ENCODE data around the gene NCLN.
A peak's percentile ranks its signal among the peaks of the same experiment; 100 is the strongest.

The NCLN gene, protein sequence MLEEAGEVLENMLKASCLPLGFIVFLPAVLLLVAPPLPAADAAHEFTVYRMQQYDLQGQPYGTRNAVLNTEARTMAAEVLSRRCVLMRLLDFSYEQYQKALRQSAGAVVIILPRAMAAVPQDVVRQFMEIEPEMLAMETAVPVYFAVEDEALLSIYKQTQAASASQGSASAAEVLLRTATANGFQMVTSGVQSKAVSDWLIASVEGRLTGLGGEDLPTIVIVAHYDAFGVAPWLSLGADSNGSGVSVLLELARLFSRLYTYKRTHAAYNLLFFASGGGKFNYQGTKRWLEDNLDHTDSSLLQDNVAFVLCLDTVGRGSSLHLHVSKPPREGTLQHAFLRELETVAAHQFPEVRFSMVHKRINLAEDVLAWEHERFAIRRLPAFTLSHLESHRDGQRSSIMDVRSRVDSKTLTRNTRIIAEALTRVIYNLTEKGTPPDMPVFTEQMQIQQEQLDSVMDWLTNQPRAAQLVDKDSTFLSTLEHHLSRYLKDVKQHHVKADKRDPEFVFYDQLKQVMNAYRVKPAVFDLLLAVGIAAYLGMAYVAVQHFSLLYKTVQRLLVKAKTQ

DNA sequence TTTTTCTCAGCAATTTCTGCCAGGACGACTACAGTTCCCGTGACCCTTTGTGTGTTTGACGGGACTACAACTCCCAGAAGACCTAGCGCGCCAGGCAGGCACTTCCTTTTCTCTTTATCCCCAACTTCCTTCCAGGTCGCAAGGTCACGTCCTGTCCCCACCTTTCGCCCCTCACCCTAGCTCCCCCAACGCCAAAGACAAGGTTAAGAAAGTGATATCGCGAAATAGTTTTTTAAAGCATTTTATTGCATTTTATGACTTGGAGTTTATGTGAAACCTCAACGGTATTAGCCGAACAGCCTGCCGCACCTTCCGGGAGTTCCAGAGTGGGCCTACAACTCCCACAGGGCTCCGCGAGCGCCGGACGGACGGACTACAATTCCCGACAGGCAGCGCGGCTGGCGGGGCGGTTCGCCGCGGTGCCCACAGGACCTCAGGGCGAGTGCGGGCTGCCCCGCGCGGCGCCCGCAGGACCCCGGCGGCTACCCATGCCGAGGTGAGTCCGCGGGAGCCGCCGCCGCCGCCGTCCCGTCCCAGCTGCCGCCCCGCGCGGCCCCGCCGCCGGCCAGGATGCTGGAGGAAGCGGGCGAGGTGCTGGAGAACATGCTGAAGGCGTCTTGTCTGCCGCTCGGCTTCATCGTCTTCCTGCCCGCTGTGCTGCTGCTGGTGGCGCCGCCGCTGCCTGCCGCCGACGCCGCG is at the start of gene NCLN:
NCLN (plus strand) TSS at position 470 of the 699 bp plus-strand sequence; CDS start at position 571, 101 bp downstream.
- Mint-ChIP-seq H3K4me3 (peak within 1 kb of the TSS; percentile 93), H3K9me3 (no peaks in the 10 kb centered on the region), H3K27me3 (ENCODE audit: low read depth) (no peaks in the 10 kb centered on the region), H3K27ac (peak within 1 kb of the TSS; percentile 90), H3K4me1 (ENCODE audit: low read depth) (peaks cover 36% of the 10 kb centered on the region), H3K36me3 (ENCODE audit: low read depth) (peaks cover 31% of the 10 kb centered on the region)

DNA sequence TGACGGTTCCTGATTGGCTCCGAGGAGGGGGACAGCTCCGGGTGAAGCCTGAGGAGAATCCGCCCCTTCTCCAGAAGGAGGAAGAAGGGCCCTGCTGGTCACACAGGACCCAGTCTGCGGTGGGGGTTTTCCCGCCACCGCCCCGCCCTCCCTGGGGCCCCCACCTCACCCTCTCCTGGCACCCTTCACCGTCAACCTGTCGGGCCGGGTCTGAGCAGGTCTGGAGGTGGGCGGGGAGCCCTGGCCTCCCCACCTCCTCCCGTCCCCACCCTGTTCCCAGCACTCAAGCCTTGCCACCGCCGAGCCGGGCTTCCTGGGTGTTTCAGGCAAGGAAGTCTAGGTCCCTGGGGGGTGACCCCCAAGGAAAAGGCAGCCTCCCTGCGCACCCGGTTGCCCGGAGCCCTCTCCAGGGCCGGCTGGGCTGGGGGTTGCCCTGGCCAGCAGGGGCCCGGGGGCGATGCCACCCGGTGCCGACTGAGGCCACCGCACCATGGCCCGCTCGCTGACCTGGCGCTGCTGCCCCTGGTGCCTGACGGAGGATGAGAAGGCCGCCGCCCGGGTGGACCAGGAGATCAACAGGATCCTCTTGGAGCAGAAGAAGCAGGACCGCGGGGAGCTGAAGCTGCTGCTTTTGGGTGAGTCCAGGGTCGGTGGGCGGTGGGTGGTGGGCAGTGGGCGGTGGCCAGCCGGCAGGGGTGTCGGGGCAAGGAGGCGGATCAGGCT is 49.6 kb upstream of the NCLN start, which contains the start of gene GNA15:
GNA15 (plus strand) TSS at position 73 of the 723 bp plus-strand sequence; CDS start at position 491, 418 bp downstream.
- Mint-ChIP-seq H3K27me3 (ENCODE audit: low read depth) (no peaks in the 10 kb centered on the region), H3K4me3 (peak within 1 kb of the TSS; percentile 94), H3K27ac (peak within 1 kb of the TSS; percentile 84), H3K36me3 (ENCODE audit: low read depth) (peaks cover 23% of the 10 kb centered on the region), H3K9me3 (no peaks in the 10 kb centered on the region), H3K4me1 (ENCODE audit: low read depth) (peaks cover 38% of the 10 kb centered on the region)

DNA sequence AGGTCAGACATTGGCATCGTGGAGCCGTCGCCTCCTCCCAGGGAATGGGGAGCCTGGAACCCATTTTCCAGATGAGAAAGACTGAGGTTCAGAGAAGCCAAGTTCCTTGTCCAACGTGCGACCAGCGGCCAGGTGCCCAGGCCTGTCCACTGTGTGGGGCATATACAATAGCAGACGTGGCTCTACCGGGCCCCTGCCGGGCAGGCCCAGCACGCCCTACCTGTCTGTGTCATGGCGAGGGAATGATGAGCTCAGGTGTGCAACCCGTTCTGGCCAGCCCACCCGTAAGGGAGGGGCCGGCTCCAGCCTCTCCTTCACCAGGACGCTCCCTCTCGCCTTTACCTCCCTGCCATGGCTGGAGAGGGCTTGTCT is 49.1 kb upstream of the NCLN start:
- Mint-ChIP-seq H3K36me3 (ENCODE audit: low read depth) (peaks cover 23% of the 10 kb centered on the region), H3K27me3 (ENCODE audit: low read depth) (no peaks in the 10 kb centered on the region), H3K4me3 (peak overlapping the region; percentile 94), H3K27ac (peak overlapping the region; percentile 84), H3K4me1 (ENCODE audit: low read depth) (peaks cover 38% of the 10 kb centered on the region), H3K9me3 (no peaks in the 10 kb centered on the region)

DNA sequence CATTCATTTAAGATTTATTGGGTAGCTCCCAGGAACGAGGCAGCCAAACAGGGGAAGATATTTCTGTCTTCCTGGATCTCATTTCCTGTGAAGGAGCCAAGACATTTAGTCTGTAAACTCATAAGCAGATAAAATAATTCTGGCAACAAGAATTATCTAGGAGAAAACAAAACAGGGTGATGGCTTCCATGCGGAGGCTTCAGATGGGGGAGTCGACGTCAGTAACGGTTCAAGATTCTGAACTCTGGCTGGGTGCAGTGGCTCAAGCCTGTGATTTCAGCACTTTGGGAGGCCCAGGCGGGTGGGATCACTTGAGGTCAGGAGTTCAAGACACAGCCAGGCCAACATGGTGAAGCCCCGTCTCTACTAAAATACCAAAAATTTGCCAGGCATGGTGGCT is 48.6 kb upstream of the NCLN start:
- Mint-ChIP-seq H3K27ac (peak overlapping the region; percentile 84), H3K36me3 (ENCODE audit: low read depth) (peaks cover 25% of the 10 kb centered on the region), H3K9me3 (no peaks in the 10 kb centered on the region), H3K4me3 (peak overlapping the region; percentile 94), H3K4me1 (ENCODE audit: low read depth) (peaks cover 40% of the 10 kb centered on the region), H3K27me3 (ENCODE audit: low read depth) (no peaks in the 10 kb centered on the region)

DNA sequence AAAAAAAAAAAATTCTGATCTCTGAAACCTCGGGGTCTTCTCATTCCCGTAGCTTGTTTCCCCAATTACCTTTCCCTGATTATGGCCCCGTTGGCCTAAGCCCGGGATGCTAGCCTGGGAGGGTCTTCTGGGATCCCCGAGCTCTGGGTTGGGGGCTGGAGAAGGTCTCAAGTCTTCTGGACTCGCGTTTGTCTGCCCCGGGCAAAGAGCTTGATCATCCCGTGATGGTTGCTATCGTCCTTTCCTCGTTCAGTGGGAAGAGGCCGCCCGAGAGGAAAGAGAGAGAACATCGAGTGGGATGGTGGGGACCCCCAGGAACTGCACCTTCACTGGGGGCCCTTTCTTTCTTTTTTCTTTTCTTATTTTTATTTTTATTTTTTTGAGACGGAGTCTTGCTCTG is 47.5 kb upstream of the NCLN start:
- Mint-ChIP-seq H3K4me1 (ENCODE audit: low read depth) (peaks cover 41% of the 10 kb centered on the region), H3K27ac (no peak overlapping the region), H3K4me3 (peak overlapping the region; percentile 94), H3K27me3 (ENCODE audit: low read depth) (no peaks in the 10 kb centered on the region), H3K9me3 (no peaks in the 10 kb centered on the region), H3K36me3 (ENCODE audit: low read depth) (peaks cover 33% of the 10 kb centered on the region)

DNA sequence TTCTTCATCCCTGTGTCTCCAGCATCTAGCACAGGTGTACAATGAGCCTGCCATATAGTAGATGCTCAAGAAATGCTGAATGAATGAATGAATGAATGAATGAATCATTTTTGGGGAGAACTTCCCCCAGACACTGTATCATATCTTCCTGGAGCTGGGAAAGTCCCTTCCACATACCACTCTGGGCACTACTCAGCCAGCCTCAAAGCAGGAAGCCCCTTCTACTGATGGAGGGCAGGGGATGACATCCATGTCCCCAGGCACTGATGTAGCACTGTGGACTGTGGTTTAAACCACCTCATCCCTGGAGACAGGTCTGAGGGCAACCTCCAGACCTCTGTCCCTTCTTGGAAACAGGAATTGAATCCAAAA is 45.1 kb upstream of the NCLN start:
- H3K4me1 Mint-ChIP-seq (ENCODE audit: low read depth), result peaks cover 32% of the 10 kb centered on the region
- H3K27ac Mint-ChIP-seq, result peak overlapping the region; percentile 76
- H3K9me3 Mint-ChIP-seq, result no peaks in the 10 kb centered on the region
- peaks cover 33% of the 10 kb centered on the region for H3K36me3 Mint-ChIP-seq (ENCODE audit: low read depth)
- H3K4me3 Mint-ChIP-seq, result peak overlapping the region; percentile 79
- no peaks in the 10 kb centered on the region for H3K27me3 Mint-ChIP-seq (ENCODE audit: low read depth)

DNA sequence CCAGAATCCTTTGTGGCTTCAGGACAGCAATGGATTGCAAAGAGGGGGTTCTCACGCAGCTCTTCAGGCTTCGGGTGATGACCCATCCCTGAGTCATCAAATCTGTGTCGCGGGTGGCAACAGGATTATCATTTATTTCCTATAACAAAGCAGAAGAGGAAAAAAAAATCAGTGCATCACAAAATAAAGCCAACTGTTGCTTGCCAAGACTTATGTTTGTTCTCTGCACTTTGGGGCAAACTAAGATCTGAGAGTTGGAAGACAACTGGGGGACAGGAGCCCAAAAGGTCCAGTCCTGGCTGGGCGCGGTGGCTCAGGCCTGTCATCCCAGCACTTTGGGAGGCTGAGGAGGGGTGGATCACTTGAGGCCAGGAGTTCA is 43.4 kb upstream of the NCLN start:
- no peaks in the 10 kb centered on the region for H3K9me3 Mint-ChIP-seq
- peak overlapping the region; percentile 78 for H3K27ac Mint-ChIP-seq
- H3K36me3 Mint-ChIP-seq (ENCODE audit: low read depth), result peaks cover 40% of the 10 kb centered on the region
- peaks cover 35% of the 10 kb centered on the region for H3K4me1 Mint-ChIP-seq (ENCODE audit: low read depth)
- peak overlapping the region; percentile 42 for H3K4me3 Mint-ChIP-seq
- no peaks in the 10 kb centered on the region for H3K27me3 Mint-ChIP-seq (ENCODE audit: low read depth)

DNA sequence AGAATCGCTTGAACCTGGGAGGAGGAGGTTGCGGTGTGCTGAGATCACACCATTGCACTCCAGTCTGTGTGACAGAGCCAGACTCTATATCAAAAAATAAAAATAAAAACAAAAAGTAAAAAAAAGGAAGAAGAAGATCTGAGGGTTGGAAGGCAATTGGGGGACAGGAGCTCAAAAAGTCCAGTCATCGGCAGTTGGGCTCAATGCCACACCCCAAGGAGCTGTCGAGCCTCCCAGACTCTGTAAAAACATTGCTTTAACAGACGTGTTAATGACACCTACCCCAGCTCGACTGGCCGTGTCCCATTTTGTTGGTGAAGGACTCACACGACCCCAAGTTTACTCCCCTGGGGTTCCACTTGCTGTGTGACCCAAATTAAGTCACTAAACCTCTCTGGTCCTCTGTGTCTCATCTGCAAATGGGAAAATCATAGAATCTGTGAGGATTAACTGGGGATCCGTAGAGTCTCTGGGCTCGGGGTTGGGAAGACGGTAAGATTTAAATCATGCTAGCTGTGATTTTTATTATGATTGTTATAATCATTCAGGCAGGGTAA is 42.9 kb upstream of the NCLN start:
- H3K4me1 Mint-ChIP-seq (ENCODE audit: low read depth), result peaks cover 33% of the 10 kb centered on the region
- H3K4me3 Mint-ChIP-seq, result peak overlapping the region; percentile 7
- H3K27ac Mint-ChIP-seq, result peak overlapping the region; percentile 78
- H3K36me3 Mint-ChIP-seq (ENCODE audit: low read depth), result peaks cover 38% of the 10 kb centered on the region
- H3K9me3 Mint-ChIP-seq, result no peaks in the 10 kb centered on the region
- H3K27me3 Mint-ChIP-seq (ENCODE audit: low read depth), result no peaks in the 10 kb centered on the region

DNA sequence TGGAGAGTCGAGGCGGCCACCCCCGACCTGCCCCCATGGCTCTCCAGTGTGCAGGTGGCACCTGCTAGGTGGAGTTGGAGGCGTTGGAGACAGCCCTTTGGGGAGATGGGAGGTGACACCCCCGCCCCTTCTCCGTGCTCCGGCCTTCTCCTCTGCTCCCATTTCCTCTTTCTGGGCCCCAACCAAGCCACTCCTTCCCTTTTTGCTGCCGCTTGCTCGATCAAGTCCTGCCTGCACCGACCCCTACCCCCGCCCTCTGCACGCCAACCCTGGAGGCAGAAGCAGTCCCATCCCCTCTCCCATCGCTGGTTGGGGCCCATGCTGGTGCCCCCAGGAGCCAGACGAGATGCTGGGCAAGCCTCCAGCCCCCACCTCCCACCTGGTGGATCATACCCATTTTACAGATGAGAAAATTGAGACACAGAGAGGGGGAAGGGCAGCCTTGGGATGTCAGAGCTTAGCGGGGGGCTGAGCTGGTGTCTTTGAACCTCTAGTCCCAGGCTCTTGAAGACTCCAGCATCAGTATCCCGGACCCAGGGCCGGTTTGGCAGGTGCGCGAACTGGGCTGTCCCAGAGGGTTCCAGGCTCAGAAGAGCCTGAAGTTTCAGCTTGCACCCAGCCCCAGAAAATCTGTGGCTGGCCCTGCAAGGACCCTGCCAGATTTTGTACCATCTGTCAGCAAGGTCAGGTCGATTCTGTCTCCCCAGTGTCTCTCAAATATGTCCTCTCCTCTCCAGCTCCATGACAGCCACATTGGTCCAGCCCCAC is 39.6 kb upstream of the NCLN start:
- H3K36me3 Mint-ChIP-seq (ENCODE audit: low read depth), result peaks cover 36% of the 10 kb centered on the region
- peak overlapping the region; percentile 52 for H3K27ac Mint-ChIP-seq
- no peaks in the 10 kb centered on the region for H3K27me3 Mint-ChIP-seq (ENCODE audit: low read depth)
- H3K4me3 Mint-ChIP-seq, result no peak overlapping the region
- no peaks in the 10 kb centered on the region for H3K9me3 Mint-ChIP-seq
- H3K4me1 Mint-ChIP-seq (ENCODE audit: low read depth), result peaks cover 34% of the 10 kb centered on the region

DNA sequence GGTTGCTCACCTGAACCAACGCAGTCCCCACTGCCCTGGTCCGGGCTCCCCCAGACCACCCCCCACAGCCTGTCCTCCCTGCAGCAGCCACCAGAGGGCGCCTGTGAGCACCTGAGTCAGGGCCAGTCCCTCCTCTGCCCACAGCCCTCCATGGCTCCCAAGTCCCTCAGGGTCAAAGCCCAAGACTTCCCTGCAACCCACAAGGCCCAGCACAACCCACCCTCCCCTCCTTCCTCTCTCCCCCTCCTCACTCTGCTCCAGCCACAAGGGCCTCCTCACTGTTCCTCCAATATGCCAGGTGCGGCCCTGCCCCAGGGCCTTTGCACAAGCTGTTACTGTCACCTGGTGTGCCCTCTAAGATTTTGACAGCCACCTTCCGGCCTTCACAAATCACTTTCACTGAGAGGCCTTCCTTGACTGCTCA is 39.0 kb upstream of the NCLN start:
- Mint-ChIP-seq H3K27ac (peak overlapping the region; percentile 59), H3K4me1 (ENCODE audit: low read depth) (peaks cover 33% of the 10 kb centered on the region), H3K9me3 (no peaks in the 10 kb centered on the region), H3K27me3 (ENCODE audit: low read depth) (no peaks in the 10 kb centered on the region), H3K36me3 (ENCODE audit: low read depth) (peaks cover 36% of the 10 kb centered on the region), H3K4me3 (no peak overlapping the region)

DNA sequence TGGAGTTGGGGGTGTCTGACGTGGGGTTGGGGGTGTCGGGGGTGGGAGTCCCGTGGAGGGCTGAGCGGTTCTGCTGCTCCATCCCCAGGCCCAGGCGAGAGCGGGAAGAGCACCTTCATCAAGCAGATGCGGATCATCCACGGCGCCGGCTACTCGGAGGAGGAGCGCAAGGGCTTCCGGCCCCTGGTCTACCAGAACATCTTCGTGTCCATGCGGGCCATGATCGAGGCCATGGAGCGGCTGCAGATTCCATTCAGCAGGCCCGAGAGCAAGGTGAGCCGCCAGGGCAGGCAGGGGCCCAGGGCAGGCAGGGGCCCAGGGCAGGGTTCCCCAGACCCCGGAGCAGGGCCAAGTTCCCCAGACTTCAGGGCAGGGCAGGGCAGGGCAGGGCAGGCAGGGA is 37.2 kb upstream of the NCLN start:
- Mint-ChIP-seq H3K27me3 (ENCODE audit: low read depth) (no peaks in the 10 kb centered on the region), H3K27ac (no peak overlapping the region), H3K9me3 (no peaks in the 10 kb centered on the region), H3K36me3 (ENCODE audit: low read depth) (peaks cover 26% of the 10 kb centered on the region), H3K4me3 (no peak overlapping the region), H3K4me1 (ENCODE audit: low read depth) (peaks cover 21% of the 10 kb centered on the region)

DNA sequence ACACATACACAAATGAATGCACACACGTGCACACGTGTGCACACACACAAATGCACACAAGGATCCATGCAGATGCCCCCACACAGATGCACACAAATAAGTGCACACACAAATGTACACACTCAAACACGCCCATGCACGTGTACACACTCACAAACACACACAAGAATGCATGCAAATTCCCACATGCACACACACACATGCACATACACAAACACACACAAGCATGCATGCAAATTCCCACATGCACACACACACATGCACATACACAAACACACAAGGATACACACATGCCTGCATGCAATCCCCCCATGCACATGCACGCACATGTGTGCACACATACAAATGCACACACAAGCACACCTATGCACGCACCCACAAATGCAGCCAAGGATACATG is 36.6 kb upstream of the NCLN start:
- no peaks in the 10 kb centered on the region for H3K27me3 Mint-ChIP-seq (ENCODE audit: low read depth)
- no peaks in the 10 kb centered on the region for H3K9me3 Mint-ChIP-seq
- no peak overlapping the region for H3K4me3 Mint-ChIP-seq
- peaks cover 26% of the 10 kb centered on the region for H3K36me3 Mint-ChIP-seq (ENCODE audit: low read depth)
- peaks cover 21% of the 10 kb centered on the region for H3K4me1 Mint-ChIP-seq (ENCODE audit: low read depth)
- H3K27ac Mint-ChIP-seq, result no peak overlapping the region

DNA sequence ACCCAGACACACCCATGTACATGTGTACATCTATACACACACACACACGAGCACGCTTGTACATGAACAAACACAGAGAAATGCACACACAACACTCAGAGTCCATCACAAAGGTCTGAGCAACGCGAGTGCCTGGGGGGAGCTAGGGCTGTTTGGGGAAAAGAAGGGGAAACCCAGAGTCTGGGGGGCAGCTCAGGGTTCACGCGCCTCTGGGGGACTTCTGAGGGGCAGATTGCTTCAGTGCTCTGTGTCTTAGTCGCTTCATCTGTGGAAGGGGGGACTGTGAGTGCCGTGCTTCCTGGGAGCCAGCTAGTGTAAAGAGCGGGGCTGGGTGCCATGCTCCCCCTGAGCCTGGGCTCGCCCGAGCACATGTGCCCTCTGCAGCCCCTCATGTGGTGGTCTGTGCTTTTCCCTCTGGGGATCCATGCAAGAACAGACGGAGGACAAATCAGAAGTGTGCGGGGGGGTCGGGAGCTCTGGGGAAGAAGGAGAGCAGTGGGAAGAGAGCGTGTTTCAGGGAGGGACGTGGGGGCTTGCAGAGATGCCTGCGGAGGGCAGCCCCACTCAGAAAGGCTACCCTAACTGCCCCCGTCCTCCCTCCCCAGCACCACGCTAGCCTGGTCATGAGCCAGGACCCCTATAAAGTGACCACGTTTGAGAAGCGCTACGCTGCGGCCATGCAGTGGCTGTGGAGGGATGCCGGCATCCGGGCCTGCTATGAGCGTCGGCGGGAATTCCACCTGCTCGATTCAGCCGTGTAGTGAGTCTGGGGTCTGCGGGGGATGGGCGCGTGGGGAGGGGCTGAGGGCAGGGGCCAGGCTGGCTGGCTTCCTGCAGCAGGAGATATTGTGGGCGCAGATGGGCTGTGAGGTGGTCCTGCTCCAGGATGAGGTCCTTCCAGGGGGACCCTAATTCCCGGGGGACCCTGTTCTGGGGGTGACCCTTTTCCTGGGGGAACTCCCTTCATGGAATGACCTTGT is 35.9 kb upstream of the NCLN start:
- H3K9me3 Mint-ChIP-seq, result no peaks in the 10 kb centered on the region

More for the DNA sequence above, 35.9 kb upstream of the NCLN start:
- Mint-ChIP-seq H3K27me3 (ENCODE audit: low read depth) (no peaks in the 10 kb centered on the region), H3K36me3 (ENCODE audit: low read depth) (peaks cover 26% of the 10 kb centered on the region), H3K4me3 (no peak overlapping the region), H3K4me1 (ENCODE audit: low read depth) (peaks cover 21% of the 10 kb centered on the region), H3K27ac (peak overlapping the region; percentile 45)
